ENCODE results near the gene RASL12.
"Not testable (repeated sequence)": the region's sequence is repeated elsewhere in the genome, so short reads cannot be mapped to it uniquely, and the experiment has no call there.

The RASL12 gene

DNA sequence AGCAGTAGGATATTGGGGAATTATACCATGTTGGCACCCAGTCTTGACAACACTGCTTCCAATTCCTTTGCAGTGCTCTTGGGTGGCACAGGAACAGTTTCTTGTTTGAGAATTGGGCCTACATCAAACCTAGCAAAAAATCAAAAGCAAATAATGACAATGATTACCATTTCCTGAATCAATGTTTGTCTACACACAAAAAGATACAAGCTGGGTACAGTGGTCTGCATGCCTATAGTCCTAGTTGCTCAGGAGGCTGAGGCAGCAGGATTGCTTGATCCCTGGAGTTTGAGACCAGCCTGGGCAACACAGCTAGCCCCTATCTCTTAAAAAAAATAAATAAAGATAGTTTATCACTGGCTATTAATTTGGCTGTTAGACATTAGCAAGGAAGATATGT, 46.3 kb downstream of the RASL12 start:
- Histone ChIP-seq H2BK5ac (ENCODE audit: low read depth, low read length, poor library complexity, severe bottlenecking) (no peak overlapping the region), H4K91ac (ENCODE audit: low read length) (no peak overlapping the region), H3K9me3 (ENCODE audit: control insufficient read depth, low read length) (no peaks in the 10 kb centered on the region), H3K4me1 (ENCODE audit: control insufficient read depth, insufficient read depth, low read depth, low read length) (no peaks in the 10 kb centered on the region), H3K4me2 (ENCODE audit: low read length, poor library complexity, severe bottlenecking) (no peak overlapping the region), H3K23ac (ENCODE audit: low read length in 2 of 2) (no peak overlapping the region), H2AFZ (ENCODE audit: low read depth, low read length) (no peak overlapping the region), H3K9ac (ENCODE audit: low read length) (no peak overlapping the region), H4K8ac (ENCODE audit: low read length) (no peak overlapping the region), H3K79me1 (replicated peaks; ENCODE audit: low read length, poor library complexity, severe bottlenecking) (peaks cover 8% of the 10 kb centered on the region), H2BK12ac (ENCODE audit: low read length in 2 of 2) (no peak overlapping the region), H3K27me3 (ENCODE audit: control insufficient read depth in 1 of 2, insufficient read depth in 1 of 2, low read length in 2 of 2) (no peaks in the 10 kb centered on the region), H3K14ac (ENCODE audit: low read length in 2 of 2) (no peak overlapping the region), H3K4me3 (ENCODE audit: insufficient read depth in 1 of 2, low read depth in 1 of 2, low read length in 2 of 2) (no peak overlapping the region), H3K18ac (ENCODE audit: low read depth in 1 of 2, low read length in 2 of 2) (no peak overlapping the region), H2AK5ac (ENCODE audit: low read length, severe bottlenecking) (no peak overlapping the region), H2BK120ac (ENCODE audit: low read depth, low read length) (no peak overlapping the region), H3K36me3 (ENCODE audit: control insufficient read depth in 1 of 2, insufficient read depth in 2 of 2, low read depth in 1 of 2, low read length in 2 of 2) (peaks cover 8 to 90% of the 10 kb centered on the region in 2 experiments), H3K27ac (ENCODE audit: low read length, poor library complexity, severe bottlenecking) (no peak overlapping the region), H2BK15ac (ENCODE audit: low read depth, poor library complexity, severe bottlenecking) (no peak overlapping the region), H3K4ac (ENCODE audit: low read depth in 1 of 2, low read length in 2 of 2) (no peak overlapping the region)
- DNase-seq: no peak

GRCh38 chr15:65020419-65020818, 47.4 kb downstream of the RASL12 start:
- peaks cover 8% of the 10 kb centered on the region for H3K79me1 ChIP-seq (replicated peaks; ENCODE audit: low read length, poor library complexity, severe bottlenecking)
- H2AFZ ChIP-seq (ENCODE audit: low read depth, low read length): no peak overlapping the region
- H3K23ac ChIP-seq (ENCODE audit: low read length in 2 of 2): no peak overlapping the region
- H4K91ac ChIP-seq (ENCODE audit: low read length): no peak overlapping the region
- 100% methylated on average over 1 of the region's 1 CpG for WGBS
- no peak overlapping the region for H2AK5ac ChIP-seq (ENCODE audit: low read length, severe bottlenecking)
- H3K4me3 ChIP-seq (ENCODE audit: insufficient read depth in 1 of 2, low read depth in 1 of 2, low read length in 2 of 2): no peak overlapping the region
- no peak overlapping the region for H3K9ac ChIP-seq (ENCODE audit: low read length)
- H2BK120ac ChIP-seq (ENCODE audit: low read depth, low read length): no peak overlapping the region
- no peak overlapping the region for H3K4ac ChIP-seq (ENCODE audit: low read depth in 1 of 2, low read length in 2 of 2)
- H3K4me2 ChIP-seq (ENCODE audit: low read length, poor library complexity, severe bottlenecking): no peak overlapping the region
- H2BK5ac ChIP-seq (ENCODE audit: low read depth, low read length, poor library complexity, severe bottlenecking): no peak overlapping the region
- no peak overlapping the region for H3K14ac ChIP-seq (ENCODE audit: low read length in 2 of 2)
- no peak overlapping the region for H3K27ac ChIP-seq (ENCODE audit: low read length, poor library complexity, severe bottlenecking)
- H4K8ac ChIP-seq (ENCODE audit: low read length): no peak overlapping the region
- no peaks in the 10 kb centered on the region for H3K27me3 ChIP-seq (ENCODE audit: control insufficient read depth in 1 of 2, insufficient read depth in 1 of 2, low read length in 2 of 2)
- H3K36me3 ChIP-seq (ENCODE audit: control insufficient read depth in 1 of 2, insufficient read depth in 2 of 2, low read depth in 1 of 2, low read length in 2 of 2): peaks cover 11 to 90% of the 10 kb centered on the region in 2 experiments
- H3K9me3 ChIP-seq (ENCODE audit: control insufficient read depth, low read length): no peaks in the 10 kb centered on the region
- no peak overlapping the region for H3K18ac ChIP-seq (ENCODE audit: low read depth in 1 of 2, low read length in 2 of 2)
- H2BK15ac ChIP-seq (ENCODE audit: low read depth, poor library complexity, severe bottlenecking): no peak overlapping the region
- H3K4me1 ChIP-seq (ENCODE audit: control insufficient read depth, insufficient read depth, low read depth, low read length): no peaks in the 10 kb centered on the region
- no peak for DNase-seq
- no peak overlapping the region for H2BK12ac ChIP-seq (ENCODE audit: low read length in 2 of 2)

- peaks cover 17% of the 10 kb centered on the region for H3K9me3 ChIP-seq (ENCODE audit: control insufficient read depth, low read length)
- H3K14ac ChIP-seq (ENCODE audit: low read length in 2 of 2); H3K27ac ChIP-seq (ENCODE audit: low read length, poor library complexity, severe bottlenecking); H2BK120ac ChIP-seq (ENCODE audit: low read depth, low read length); H2BK15ac ChIP-seq (ENCODE audit: low read depth, poor library complexity, severe bottlenecking); H4K8ac ChIP-seq (ENCODE audit: low read length); H3K23ac ChIP-seq (ENCODE audit: low read length in 2 of 2); H2AFZ ChIP-seq (ENCODE audit: low read depth, low read length); H3K4ac ChIP-seq (ENCODE audit: low read depth in 1 of 2, low read length in 2 of 2); H4K91ac ChIP-seq (ENCODE audit: low read length); H3K27me3 ChIP-seq (ENCODE audit: control insufficient read depth in 1 of 2, insufficient read depth in 1 of 2, low read length in 2 of 2); DNase-seq; H3K4me1 ChIP-seq (ENCODE audit: control insufficient read depth, insufficient read depth, low read depth, low read length); H2BK12ac ChIP-seq (ENCODE audit: low read length in 2 of 2); H2BK5ac ChIP-seq (ENCODE audit: low read depth, low read length, poor library complexity, severe bottlenecking); H3K4me3 ChIP-seq (ENCODE audit: insufficient read depth in 1 of 2, low read depth in 1 of 2, low read length in 2 of 2); H3K79me1 ChIP-seq (replicated peaks; ENCODE audit: low read length, poor library complexity, severe bottlenecking); H3K4me2 ChIP-seq (ENCODE audit: low read length, poor library complexity, severe bottlenecking); H3K9ac ChIP-seq (ENCODE audit: low read length); H2AK5ac ChIP-seq (ENCODE audit: low read length, severe bottlenecking); H3K18ac ChIP-seq (ENCODE audit: low read depth in 1 of 2, low read length in 2 of 2): not testable (repeated sequence)
- WGBS: 100% methylated on average over 2 of the region's 4 CpGs
- H3K36me3 ChIP-seq (ENCODE audit: control insufficient read depth in 1 of 2, insufficient read depth in 2 of 2, low read depth in 1 of 2, low read length in 2 of 2): peaks cover 15 to 62% of the 10 kb centered on the region in 2 experiments
Measured at GRCh38 chr15:65011198-65011597, 56.6 kb downstream of the RASL12 start.

- Histone ChIP-seq H3K4me3 (ENCODE audit: insufficient read depth in 1 of 2, low read depth in 1 of 2, low read length in 2 of 2) (no peak overlapping the region), H3K4me2 (ENCODE audit: low read length, poor library complexity, severe bottlenecking) (no peak overlapping the region), H2AK5ac (ENCODE audit: low read length, severe bottlenecking) (no peak overlapping the region), H3K14ac (ENCODE audit: low read length in 2 of 2) (no peak overlapping the region), H3K4me1 (ENCODE audit: control insufficient read depth, insufficient read depth, low read depth, low read length) (no peaks in the 10 kb centered on the region), H3K4ac (ENCODE audit: low read depth in 1 of 2, low read length in 2 of 2) (no peak overlapping the region), H2BK12ac (ENCODE audit: low read length in 2 of 2) (no peak overlapping the region), H2AFZ (ENCODE audit: low read depth, low read length) (no peak overlapping the region), H3K18ac (ENCODE audit: low read depth in 1 of 2, low read length in 2 of 2) (no peak overlapping the region), H3K27me3 (ENCODE audit: control insufficient read depth in 1 of 2, insufficient read depth in 1 of 2, low read length in 2 of 2) (no peaks in the 10 kb centered on the region), H3K36me3 (ENCODE audit: control insufficient read depth in 1 of 2, insufficient read depth in 2 of 2, low read depth in 1 of 2, low read length in 2 of 2) (peaks cover 8 to 60% of the 10 kb centered on the region in 2 experiments), H3K23ac (ENCODE audit: low read length in 2 of 2) (no peak overlapping the region), H3K79me1 (replicated peaks; ENCODE audit: low read length, poor library complexity, severe bottlenecking) (peaks cover under 1% of the 10 kb centered on the region), H2BK120ac (ENCODE audit: low read depth, low read length) (no peak overlapping the region), H3K27ac (ENCODE audit: low read length, poor library complexity, severe bottlenecking) (no peak overlapping the region), H4K8ac (ENCODE audit: low read length) (no peak overlapping the region), H3K9ac (ENCODE audit: low read length) (no peak overlapping the region), H2BK5ac (ENCODE audit: low read depth, low read length, poor library complexity, severe bottlenecking) (no peak overlapping the region), H3K9me3 (ENCODE audit: control insufficient read depth, low read length) (peaks cover 15% of the 10 kb centered on the region), H4K91ac (ENCODE audit: low read length) (no peak overlapping the region), H2BK15ac (ENCODE audit: low read depth, poor library complexity, severe bottlenecking) (no peak overlapping the region)
- WGBS: 77% methylated on average over 2 of the region's 2 CpGs
- no peak for DNase-seq
Measured at GRCh38 chr15:65008983-65009382, 58.8 kb downstream of the RASL12 start.
